T-helper 2 cell (primary cell): ENCODE results near the gene TREH.

Experiments
- DNase-seq, 5 experiments: peaks; one replicate each; pipeline versions ENCODE4 v3.0.0 to v3.0.0-alpha.2; 2012 to 2022

TREH gene

GRCh38 chr11:118609380-118610224, 69.8 kb downstream of the TREH start:
- peak in 3 of 5 experiments; percentile 21 to 31 (median 23) for DNase-seq

GRCh38 chr11:118608360-118609227, 70.9 kb downstream of the TREH start:
- DNase-seq = peak; percentile 51 to 94 (median 73)

- DNase-seq = peak in 3 of 5 experiments; percentile 17 to 59 (median 40)
These were observed 71.8 kb downstream of the TREH start, which contains the start of gene PHLDB1 for GRCh38 chr11:118607401-118608359. PHLDB1 (plus strand) TSS chr11:118607615; CDS start chr11:118613837, 6,222 bp downstream.
